CD4-positive, alpha-beta T cell treated with Interleukin-4 for 1 hour (primary cell): Measurements from ENCODE around the gene RIT2.
"Not testable (repeated sequence)": the region's sequence is repeated elsewhere in the genome, so short reads cannot be mapped to it uniquely, and the experiment has no call there.

ENCODE experiments used
- DNase-seq, 2 donors: peaks; one replicate each; pipeline ENCODE4 v3.0.0-alpha.2; 2020 to 2022

The RIT2 gene

DNA sequence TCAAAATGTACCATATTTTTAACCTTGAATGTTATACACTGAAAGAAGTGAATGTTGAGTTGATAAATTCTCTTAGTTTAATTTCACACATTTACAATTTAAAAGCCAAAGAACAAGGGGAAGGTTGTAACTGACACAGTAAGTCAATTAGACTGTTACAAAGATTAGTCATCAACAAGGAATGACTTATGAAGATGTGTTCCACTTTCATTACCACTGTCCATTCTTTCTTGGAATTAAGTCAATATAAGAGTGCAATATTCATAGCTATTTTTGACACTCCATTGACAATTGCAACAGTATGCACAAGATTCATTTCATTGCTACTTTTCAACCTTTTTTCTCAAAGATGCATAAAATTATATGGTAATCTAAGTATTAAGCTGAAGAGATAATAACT lies 291.3 kb downstream of the RIT2 start:
- no peak for DNase-seq

DNA sequence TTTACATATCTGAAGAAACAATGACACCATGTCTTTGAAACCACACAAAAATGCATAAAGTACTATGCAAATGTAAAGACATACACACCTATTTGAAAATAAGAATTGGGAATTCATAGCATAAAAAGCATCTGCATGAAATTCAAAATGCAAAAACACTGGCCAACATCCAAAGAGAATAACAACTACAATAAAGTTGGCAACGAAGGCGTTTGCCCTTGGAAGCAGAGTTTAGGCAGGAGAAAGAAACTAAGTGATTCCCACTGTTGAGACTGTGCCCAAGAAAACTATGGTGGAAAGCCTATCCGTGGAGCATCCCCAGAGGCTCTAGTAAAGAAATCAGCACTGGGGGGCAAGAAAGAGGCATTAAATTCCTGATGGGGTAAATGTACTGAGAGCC lies 292.8 kb downstream of the RIT2 start:
- no peak for DNase-seq

DNA sequence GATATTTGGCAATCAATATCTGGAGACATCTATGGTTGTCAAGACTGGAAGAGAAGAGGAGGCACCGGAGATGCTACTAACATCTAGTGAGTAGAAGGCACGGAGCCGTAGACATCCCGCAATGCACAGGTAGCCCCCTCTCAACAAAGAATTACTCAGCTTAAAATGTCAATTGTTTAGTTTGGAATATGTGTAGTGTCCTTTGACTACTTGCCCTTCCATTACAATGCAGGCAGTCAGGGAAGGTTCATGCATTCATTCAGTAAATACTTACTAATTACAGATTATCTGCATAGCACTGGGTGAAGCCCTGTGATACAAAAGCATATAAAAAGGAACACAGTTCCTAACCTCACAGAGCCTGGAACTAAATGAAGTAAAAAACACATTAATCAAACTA lies 294.0 kb downstream of the RIT2 start:
- no peak for DNase-seq

DNA sequence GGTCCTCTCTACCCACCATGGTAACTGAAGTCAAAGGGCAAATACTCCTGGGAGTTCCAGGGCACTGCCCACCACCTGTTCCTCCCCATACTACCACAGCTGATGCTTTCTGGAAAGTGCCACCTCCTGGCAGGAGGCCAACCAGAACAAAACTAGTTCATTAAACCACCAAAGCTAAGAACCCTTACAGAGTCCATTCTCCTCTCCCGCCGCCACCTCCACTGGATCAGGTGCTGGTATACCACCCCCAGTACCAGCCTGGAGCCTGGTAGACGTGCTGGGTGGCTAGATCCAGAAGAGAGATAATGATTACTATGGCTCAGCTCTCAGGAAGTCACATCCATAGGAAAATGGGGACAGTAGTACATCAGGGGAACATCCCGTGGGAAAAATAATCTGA lies 300.9 kb downstream of the RIT2 start:
- DNase-seq = no peak

DNA sequence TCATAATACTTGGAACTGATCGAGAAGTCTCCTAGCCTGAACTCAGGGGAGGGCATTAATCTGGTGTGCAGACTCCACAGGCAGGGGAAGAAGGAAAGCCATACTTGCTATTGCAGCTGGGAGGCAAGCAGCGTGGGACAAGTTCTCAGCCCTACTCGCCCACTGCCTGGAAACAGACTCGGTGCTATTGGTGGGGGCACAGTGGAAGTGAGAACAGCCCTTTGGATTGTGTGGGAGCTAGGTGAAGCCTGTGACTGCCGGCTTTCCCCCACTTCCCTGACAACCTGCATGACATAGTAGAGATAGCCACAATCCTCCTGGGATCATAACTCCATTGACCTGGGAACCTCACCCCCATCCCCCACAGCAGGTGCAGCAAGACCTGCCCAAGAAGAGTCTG lies 301.3 kb downstream of the RIT2 start:
- no peak for DNase-seq

DNA sequence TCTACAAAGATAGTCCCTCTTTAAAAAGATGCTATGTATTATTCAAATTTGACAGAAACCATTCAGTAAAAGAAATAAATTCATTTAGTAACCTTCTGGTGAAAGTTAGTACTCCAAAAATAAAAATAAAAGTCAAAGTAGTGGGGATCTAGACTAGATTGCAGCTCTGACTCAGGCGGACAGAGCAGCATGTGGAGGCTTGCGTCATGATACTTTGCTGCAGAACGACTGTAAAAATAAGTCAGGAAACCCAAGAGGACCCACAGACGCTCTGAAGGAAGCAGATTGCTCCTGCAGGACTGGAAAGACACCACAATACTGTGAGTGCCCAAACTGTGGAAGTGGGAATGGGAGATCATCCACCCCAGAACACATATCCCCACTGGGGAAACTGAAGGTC lies 301.9 kb downstream of the RIT2 start:
- no peak for DNase-seq

DNA sequence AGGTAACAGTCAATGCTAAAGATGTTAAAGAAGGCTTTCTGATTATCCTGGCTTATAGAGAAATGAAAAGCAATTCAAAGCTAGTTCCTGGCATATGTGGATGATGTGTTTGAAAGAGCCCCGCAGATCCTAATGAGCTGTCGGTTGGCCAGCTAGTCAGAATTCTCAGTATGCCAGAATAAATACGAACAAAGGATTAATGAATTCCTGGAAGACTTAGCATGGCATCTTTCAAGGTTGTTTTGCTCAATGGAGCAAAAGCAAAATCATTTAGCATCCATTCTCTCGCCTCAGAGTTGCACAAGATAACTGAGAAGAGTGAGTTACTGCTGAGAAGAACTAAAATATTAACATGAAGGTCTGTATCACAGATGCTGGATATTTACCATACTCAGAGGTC lies 307.6 kb downstream of the RIT2 start:
- DNase-seq = no peak

DNA sequence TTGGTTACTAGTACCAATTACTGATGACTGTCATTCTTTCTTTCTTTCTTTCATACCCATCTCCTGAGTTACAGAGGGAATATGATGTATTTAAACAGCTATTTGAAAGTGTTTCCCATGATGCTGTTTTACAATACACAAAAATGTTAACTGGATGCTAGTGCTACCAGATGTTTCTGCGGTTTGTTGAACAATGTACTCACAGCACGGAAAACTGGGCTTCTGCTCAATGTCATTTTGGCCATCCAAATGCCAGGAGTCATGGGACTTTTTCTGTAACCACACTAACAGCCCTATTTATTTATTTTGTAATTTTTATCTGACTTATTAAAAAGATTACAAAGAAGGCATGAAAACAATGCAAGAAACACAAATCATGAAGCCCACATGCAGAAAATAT lies 313.8 kb downstream of the RIT2 start:
- no peak for DNase-seq

DNA sequence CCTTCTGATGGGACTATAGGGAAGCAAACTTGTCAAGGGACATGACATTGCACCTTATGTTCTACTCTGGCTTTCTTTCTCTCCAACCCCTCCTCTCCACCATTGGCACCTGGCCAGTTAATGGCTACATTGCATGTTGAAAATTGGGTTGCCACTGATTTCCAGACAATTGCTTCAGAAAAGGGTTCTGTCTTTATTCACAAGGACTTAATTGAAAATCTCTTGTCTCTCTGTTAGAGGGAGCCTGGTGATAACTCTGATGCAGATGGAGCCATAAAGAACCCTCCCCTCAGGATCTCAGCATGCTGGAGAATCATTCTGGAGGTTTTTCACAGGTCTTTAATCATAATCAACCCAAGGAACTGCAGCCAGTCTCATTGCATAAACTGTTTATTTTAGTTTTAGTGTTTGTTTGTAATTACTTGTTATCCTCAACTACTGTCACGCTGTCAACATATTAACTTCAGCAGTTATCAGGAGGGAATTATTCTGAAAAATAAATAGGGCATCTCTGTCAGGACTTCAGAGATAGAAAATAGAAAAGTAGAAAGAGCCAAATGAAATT lies 316.8 kb downstream of the RIT2 start:
- no peak for DNase-seq

DNA sequence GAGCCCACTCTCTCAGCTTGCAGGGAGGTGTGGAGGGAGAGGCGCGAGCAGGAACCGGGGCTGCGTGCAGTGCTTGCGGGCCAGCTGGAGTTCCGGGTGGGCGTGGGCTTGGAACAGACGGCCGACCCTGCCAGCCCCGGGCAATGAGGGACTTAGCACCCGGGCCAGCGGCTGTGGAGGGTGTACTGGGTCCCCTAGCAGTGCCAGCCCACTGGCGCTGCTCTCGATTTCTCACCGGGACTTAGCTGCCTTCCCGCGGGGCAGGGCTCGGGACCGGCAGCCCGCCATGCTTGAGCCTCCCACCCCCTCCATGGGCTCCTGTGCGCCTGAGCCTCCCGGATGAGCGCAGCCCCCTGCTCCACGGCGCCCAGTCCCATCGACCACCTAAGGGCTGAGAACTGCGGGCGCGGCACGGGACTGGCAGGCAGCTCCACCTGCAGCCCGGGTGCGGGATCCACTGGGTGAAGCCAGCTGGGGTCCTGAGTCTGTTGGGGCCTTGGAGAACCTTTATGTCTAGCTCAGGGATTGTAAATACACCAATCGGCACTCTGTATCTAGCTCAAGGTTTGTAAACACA lies 320.2 kb downstream of the RIT2 start:
- not testable (repeated sequence) for DNase-seq

DNA sequence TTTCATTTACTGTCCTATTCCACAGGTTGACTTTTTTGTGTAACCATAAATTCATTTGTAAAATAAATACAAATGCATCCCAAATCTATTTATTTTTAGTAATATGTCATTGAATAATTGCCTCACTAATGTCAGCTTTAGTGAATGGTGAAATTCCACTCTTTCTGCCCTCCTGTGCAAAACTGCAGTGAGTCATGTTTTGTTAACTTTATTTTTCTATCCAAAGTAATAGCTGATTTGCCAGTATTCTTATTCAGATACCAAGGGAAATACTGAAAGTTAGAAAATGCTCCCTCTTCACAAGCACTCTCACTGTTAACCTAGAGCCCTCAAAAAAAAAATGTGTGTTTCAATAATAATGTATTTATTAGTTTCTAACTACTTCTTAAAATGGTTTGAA lies 322.8 kb downstream of the RIT2 start:
- no peak for DNase-seq

DNA sequence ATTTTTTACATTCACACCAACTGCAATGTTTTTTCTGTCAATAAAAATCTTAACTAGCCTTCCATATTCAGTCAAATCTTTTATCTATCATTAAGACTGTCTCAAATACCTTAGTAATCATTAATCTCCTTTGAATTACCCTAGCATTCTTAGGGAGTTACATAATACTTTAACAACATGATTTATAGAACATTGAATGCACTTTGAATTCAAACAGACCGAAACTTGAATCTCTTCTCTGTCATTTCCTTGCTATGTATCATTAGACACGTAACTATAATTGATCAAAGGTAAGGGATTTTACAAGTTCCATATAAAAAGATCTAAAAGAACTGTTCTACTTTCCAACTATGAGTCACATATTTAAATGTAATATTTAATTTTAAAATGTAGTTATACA lies 330.9 kb downstream of the RIT2 start:
- no peak for DNase-seq

DNA sequence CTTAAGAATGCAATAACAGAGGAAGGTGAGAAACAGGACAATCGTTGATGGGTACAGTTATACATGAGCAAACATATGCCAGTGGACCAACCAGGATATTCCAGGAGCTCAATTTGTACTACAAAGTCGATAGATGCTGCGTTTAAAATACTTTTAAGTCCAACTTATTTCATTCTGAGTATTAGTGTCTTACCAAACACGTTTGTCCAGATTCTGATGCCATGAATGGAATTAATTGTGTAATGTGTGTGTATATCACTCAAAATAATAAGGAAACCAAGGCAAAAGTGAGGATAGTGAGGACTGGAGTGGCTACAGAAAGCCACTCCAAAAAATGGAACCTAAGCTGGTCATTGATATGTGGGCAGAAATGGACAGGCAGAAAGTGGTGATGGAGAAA lies 332.6 kb downstream of the RIT2 start:
- no peak for DNase-seq

DNA sequence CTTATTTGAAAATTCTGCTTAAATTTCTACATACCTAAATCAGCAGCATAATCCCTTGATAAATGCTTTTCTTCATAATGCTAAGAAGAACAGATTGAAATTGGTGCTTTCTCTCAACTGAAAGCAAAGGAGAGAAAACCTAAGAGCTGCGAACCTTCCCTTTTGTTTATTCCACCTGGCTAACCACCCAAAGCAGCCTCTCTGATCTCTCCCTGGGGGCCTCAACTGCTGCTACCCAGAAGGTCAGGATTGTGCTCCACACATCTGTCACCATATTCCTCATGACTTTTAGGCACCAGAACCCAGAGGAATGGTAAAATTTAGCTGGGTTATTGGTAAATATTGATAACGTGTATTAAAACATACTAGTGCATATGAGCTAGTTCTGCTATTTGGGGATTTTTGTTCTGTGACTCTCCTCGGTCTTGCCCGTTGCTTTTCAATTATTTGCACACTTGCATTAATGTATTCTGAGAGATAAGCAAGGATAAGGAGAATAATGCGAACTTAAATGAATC lies 334.1 kb downstream of the RIT2 start:
- DNase-seq = no peak

DNA sequence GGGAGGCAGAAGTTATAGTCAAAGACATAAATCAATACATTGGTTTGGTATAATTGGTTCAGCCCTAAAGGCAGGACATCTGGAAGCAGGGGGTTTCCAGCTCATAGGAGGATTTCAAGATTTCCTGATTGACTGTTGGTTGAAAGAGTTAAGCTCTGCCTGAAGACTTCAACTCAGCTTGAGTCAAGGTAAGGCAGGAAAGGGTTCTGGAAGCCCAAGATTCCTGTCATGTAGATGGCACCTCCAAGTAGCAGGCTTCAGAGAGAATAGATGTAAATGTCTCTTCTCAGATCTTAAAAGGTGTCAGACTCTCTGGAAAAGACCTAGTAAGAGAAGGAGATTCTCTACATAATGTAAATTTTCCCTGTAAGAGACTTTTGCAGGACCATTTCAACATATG lies 335.3 kb downstream of the RIT2 start:
- no peak for DNase-seq

DNA sequence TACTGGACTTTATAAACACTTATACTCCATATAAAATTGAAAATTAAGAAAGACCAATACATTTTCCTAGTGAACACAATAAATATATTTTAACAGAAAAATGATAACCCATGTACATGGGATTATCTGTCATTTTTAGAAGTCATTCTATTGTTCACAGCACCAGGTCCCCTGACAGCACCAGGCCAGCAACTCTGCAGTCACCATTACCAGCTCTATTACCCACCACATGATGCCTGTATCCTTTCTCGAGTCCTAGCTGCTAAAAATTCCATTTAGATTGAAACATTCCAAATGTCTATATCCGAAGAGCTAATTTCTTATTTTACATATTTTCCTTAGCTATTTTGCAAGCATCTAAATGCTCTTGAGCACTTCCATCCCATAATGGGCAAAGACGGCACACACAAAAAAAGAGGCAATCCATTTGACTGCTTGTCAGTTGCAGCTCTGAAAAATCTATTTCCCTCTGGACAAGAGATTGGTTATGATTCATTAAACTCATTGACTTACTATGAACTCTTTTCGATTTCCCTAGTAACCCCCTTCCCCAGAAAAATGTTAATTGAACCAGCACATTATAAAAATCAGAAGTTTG lies 336.9 kb downstream of the RIT2 start:
- no peak for DNase-seq

DNA sequence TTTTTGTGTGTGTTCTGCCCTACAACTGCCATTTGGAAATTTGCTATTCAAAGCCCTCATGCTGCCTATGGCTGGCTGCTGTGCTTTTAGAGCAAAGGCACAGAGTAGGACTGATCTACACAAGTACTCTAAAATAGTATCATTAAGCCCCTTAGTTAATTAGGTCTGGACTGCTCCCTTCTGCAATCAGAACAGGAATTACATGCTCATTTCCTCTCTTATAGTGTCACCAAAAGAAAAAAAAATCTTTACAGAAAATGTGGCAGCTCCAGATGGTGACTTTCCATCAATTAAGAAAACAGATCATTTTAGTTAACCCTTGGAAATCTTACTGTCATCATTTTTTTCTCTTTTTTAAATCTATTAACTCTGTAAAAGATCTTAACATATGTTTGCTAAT lies 337.5 kb downstream of the RIT2 start:
- DNase-seq = no peak

DNA sequence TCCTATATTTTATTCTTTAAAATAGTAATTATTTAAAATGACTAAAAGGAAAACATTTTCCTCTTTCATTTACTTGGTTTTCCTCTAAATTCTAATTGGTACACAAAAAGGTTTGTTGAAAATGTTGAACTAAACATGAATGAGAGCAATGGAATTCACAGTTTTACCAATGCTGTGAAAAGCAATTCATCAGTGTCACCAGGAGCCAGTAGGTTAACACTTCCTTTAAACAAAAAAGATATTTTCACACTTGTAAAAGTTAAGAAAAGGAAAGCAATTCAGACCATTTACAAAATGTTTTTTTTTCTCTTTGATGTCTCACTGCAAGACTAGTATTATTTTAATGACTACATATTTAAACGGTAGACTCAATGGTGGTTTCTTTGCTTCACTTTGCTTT lies 341.6 kb downstream of the RIT2 start:
- no peak for DNase-seq

DNA sequence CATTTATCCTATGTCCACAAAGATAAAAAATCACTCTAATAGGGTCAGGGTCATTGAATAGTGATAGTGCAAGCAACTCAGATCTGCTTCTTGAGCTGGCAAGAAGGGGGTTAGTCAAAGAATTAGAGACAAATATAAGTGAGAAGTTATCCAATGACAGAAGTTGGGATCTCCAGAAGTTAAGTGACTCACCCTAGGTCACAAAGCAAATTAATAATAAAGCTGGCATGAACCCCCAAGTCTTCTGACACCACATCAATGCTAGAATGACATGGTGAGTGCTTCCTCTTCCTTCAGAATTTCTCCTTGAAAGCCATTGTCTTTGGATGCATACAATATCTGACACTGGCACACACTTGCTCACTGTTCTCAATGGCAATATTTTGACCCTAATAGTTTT lies 343.5 kb downstream of the RIT2 start:
- DNase-seq = no peak

DNA sequence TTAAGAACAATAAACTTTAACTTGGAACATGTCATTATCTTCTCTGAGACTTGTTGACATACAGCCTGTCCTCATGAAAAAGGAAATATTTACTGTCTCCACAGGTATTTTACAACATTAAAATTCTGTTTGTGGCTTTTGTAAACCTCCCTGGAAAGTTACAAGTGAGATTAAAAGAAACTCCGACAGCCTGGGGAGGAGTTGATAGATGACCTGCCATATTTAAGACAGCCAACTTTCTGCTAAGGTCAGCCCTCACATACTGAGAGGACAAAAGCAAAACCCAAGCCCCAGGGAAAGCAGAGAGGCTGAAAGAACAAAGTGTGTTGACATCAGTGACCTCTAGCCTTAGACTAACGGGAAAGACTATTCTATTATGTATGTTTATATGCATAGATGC lies 350.2 kb downstream of the RIT2 start:
- no peak for DNase-seq

DNA sequence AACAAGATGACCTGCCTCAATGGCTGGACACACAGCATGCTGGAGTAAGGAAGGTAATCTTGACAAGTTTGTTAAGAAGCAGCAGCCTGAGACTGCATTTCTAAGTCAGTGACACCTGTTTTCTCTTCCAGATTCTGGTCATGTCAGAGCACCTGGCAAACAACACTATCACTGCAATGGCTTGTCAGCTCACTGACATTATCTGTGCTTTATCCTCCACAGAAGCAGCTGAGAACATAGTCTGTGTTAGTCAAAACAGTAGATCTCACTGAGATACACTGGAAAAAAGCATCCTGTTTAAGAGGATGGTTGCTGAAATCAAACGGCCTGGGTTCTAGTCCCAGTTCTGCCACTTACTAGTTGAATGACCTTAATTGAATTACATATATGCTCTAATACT lies 355.2 kb downstream of the RIT2 start:
- no peak for DNase-seq

DNA sequence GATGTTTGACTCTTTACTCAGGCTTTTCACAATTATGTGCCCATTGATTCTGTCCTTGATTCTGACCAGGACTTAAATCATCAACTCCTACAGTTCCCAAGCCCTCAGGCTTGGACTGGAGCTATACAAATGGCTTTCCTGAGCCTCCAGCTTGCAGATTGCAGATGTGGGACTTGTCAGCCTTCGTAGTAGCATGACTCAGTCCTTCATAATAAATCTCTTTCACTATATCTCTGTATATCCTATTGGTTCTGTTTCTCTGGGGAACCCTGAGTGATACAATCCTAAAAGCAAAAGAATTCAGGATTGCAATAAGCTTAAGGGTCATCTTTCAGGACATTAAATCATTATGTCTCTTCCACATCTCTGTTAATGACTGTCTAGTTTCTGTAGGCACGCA lies 356.6 kb downstream of the RIT2 start:
- no peak for DNase-seq

DNA sequence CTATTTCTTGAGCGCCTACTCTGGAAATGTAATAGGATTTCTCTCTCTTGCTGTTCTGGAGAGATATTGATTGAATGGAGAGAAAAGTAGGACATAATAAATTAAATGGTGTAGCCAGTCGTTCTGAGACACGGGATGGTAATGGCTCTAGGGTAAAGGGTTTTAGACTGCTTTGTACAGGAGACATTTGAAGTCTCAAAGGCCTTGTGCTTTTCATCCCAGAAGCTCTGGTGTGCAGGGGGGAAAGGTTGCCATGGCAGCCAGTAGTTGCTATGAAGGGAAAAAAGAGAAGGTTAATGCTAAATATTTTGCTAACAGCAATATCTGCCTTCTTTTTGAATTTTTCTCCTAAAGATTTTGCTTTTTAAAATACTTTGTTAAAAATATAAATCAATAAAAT lies 359.3 kb downstream of the RIT2 start:
- DNase-seq = no peak

DNA sequence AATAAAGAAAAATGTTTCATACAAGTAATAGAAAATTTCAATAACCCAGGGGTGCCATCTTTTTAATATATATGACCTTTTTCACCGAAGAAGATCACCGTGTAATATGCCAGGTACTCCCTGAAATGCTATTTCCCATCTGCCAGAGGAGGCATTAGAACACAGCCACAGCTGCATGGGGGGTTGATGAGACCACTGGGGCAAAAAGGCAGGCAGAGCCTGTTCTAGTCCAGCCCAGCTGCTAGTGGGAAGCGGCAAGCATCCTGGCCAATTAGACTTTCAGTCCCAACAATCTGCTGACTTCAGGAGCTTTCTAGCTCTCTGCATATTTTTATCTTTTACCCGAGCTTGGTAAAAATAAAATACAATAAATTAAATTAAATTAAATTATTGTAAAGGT lies 362.6 kb downstream of the RIT2 start:
- DNase-seq = no peak

DNA sequence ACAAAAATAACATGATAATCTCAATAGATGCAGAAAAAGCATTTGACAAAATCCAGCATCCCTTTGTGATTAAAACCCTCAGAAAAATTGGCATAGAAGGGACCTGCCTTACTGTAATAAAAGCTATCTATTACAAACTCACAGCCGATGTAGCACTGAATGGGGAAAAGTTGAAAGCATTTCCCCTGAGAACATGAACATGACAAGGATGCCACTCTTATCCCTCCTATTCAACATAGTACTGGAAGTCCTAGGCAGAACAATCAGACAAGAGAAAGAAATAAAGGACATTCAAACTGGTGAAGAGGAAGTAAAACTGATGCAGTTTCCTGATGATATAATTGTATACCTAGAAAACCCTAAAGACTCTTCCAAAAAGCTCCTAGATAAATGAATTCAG lies 368.7 kb downstream of the RIT2 start:
- DNase-seq = no peak
